HuH-7.5 (cell line): ENCODE measurements around the gene CNTNAP2.
"Not testable (repeated sequence)": the region's sequence is repeated elsewhere in the genome, so short reads cannot be mapped to it uniquely, and the experiment has no call there.

Experiments
- DNase-seq: peaks from one replicate; pipeline ENCODE4 v3.0.0; 2011; ENCODE audit warnings: low spot score

Gene CNTNAP2

DNA sequence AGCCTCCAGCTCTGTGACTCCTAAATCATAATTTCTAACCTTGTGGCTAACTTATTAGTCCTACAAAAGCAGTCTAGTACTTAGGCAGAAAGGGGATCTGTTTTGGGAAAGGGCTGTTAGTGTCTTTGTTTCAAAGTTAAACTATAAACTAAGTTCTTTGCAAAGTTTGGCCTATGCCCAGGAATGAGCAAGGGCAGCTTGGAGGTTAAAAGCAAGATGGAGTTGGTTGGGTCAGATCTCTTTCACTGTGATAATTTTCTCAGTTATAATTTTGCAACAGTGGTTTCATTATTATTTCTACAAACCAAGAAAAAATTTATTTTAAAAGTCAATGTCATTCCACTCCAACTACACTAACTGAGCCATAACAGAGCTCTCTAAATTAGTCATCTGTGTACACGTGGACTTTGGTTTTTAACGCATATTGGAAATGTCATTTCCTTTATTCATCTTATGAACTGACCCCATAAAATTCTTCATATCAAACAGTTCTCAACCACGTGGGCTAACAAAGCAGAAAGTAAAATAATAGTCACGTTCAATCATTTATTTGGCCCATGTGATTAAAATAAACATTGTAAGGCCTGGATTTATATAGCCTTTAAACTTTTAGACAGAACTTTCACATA lies 2330.7 kb downstream of the CNTNAP2 start:
- DNase-seq = no peak

DNA sequence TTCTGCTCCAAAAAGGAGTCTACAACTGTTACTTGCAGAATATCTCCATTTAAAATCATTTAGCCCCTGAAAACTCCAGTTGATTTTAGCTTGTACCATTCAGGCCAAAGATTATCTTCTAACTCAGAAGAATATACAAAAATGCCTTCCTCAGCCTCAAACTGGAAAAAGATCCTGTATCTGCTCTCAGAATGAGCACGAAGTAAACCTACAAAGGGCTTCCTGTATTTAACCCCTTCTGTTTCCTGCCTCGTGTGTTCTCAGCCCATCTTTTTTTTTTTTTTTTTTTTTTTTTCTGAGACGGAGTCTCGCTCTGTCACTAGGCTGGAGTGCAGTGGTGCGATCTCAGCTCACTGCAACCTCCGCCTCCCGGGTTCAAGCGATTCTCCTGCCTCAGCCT lies 2334.9 kb downstream of the CNTNAP2 start:
- DNase-seq = not testable (repeated sequence)

DNA sequence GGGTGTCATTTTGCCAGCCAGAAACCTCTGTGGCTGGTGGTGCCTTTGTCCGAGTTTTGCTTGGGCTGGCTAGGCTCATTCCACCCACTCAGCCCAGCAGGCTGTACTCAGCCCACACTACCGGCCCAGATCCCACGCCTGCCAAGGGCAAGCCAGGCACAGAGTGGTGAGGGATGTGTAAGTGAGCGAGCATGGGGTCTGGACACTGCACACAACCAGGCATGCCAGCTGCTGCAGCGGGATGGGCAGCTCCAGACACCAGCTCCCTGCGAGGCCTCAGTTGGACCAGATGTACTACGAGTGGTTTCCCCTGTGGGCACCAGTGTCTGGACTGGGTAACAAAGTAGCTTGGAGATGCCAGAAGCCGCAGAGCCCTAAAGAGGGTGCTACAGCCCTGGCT lies 2339.8 kb downstream of the CNTNAP2 start:
- no peak for DNase-seq

DNA sequence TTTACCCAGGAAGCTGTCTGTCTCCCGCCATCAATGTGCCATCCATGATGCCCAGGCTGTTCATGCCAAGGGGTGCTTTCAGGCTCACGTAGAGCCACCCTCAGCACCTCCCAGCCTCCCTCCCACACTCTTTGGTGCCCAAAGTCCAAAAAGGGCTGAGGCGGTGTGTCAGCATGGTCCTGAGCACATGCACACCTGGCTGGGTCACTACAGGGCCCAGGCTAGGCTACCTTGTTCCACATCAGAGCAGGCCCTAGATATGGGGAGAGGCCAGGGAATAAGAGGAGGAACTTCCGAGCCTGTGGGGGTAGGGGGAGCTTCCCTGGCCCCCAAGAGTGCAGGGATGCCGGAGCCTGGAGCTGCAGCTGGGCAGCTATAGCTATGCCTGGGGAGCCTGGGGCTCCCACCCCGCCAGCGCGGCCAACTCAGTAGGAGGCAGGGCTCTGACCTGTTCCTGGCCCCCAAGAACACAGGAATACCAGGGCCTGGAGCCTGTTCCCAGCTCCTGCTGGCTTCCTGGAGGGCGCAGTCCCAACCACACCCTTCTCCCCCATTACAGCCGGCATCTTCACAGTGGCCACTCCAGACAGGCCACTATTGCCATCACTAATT lies 2340.8 kb downstream of the CNTNAP2 start:
- DNase-seq = no peak

DNA sequence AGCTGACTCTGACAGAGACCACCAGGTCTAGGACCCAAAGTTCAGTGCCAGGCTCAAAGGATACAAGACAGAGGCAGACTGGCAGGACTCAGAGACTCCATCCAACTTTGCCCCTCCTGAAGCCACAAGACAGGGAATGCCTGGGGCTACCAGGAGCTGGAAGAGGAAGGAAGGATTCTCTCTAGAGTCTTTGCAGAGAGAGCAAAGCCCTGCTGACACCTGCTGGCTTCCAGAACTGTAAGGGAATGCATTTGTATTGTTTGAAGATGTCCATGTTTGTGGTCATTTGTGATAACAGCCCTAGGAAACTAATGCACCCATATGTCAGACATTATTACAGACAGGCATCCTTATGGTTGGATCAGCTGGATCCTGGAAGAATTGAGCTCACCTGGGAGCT lies 2341.7 kb downstream of the CNTNAP2 start:
- DNase-seq = no peak

DNA sequence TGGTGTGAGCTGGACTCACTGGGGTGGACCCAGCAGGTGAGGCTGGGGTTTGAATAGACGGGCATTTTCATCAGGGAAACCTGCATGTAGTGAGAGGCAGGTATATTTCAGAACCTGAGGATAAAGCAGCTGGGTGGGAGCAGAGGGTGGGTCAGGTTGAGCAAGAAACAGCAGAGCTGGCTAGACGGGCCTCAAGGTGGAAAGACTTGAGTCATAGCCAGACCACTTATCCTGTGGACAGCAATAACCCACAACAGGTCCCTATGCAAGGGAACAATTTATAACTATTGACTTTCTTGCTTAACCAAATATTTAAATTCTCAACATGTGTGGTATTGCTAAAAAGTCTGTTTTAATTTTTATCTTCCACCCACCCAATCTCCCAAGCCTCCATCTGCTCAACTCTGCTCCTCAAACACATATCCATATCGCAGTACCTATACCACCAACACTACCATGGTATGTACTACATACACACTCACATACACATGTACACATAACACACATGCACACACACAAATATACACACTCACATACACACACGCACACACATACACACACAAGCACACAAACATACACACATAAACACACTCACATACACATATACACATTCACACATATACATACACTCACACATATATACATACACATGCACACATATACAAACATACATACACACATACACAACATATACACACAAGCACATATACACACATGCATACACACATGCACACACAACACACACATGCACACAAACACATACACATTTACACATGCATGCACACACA lies 2345.0 kb downstream of the CNTNAP2 start:
- no peak for DNase-seq

DNA sequence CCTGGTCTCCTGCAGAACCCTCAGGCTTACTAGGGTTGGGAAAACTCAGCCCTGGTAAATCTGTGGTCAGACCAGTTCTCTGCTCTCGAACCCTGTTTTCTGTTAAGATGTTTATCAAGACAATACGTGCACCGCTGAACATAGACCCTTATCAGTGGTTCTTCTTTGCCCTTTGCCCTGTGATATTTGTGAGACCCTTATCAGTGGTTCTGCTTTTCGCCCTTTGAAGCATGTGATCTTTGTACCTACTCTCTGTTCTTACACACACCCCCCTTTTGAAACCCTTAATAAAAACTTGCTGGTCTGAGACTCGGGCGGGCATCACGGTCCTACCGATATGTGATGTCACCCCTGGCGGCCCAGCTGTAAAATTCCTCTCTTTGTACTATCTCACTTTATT lies 2346.2 kb downstream of the CNTNAP2 start:
- not testable (repeated sequence) for DNase-seq

DNA sequence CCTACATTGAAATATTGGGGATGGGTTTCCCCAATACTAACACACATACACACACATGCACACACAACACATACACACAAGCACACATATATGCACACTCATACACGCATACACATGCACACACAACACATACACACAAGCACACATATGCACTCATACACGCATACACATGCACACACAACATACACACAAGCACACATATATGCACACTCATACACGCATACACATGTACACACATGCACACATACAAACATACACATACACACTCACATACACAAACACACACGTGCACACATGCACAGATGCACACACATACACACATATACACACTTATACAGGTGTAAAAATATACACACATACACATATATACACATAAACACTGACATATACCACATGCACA lies 2346.6 kb downstream of the CNTNAP2 start:
- DNase-seq = no peak

DNA sequence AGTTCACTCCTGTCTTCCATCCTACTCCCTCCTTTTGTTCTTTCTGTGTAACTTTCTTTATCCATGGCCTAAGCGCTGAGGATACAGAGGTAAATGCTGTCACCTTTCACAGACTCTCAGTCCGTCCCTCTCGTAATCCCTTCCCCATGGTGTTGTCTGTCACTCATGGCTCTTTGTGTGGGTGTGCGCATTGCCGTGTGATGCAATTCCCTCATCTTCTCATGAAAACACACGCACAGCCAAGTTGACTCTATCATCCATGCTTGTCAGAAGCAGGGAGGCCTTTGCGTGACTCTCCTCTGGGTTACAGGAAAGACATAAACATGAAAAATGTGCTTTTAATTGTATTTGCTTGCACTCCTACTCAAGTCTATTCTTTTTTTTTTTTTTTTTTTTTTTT lies 2348.3 kb downstream of the CNTNAP2 start:
- no peak for DNase-seq

DNA sequence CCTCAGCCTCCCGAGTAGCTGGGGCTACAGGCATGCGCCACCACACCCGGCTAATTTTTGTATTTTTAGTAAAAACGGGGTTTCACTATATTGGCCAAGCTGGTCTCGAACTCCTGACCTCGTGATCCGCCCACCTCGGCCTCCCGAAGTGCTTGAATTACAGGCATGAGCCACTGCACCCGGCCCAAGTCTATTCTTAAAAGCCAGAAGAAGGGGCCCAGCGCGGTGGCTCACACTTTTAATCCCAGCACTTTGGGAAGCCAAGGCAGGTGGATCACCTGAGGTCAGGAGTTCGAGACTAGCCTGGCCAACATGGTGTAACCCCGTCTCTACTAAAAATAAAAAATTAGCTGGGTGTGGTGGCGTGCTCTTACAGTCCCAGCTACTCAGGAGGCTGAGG lies 2348.8 kb downstream of the CNTNAP2 start:
- DNase-seq = not testable (repeated sequence)

DNA sequence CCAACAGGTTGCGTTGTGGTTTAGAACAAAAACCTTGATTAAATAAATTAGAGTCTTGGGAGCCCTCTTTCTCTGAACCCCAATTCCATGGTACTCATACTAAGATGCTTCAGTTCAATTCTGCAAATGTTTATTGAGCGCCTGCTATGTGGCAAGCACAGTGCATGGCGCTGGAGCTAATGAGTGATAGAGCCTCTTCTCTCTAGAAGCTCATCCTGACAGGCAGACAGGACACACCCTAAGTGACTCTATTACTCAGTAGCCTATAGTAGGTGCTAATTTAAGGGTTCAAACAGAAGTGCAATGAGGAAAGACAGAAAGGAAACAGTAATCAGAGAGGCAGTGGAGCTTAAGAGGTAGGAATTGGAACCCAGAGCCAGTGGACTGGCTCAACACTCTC lies 2349.5 kb downstream of the CNTNAP2 start:
- no peak for DNase-seq

DNA sequence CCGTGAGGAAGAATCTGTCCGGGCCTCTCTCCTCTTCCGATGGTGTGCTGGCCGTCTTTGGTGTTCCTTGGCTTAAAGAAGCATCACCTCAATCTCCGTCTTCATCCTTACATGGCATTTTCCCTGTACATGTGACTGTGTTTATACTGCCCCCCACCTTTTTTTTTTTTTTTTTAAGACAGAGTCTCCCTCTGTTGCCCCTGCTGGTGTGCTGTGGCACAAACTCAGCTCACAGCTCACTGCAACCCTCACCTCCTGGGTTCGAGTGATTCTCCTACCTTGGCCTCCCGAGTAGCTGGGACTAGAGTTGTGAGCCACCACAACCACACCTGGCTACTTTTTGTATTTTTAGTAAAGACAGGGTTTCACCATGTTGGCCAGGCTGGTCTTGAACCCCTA lies 2352.1 kb downstream of the CNTNAP2 start:
- no peak for DNase-seq
